ENCODE measurements around the gene RASSF1.

Gene RASSF1

GRCh38 chr3:50331364-50331907 is 9.2 kb downstream of the RASSF1 start:
- no peak for TF ChIP-seq CTCF (IDR thresholded peaks at IDR 0.05; ENCODE audit: low read depth, low read length)
- TF ChIP-seq POLR2A (IDR thresholded peaks at IDR 0.05; ENCODE audit: extremely low read depth, insufficient read length) = no peak
- TF ChIP-seq MYC (IDR thresholded peaks at IDR 0.05; ENCODE audit: low read depth, low read length) = no peak
- no peak for TF ChIP-seq MAX (IDR thresholded peaks at IDR 0.05; ENCODE audit: low read depth, low read length)
- no peak overlapping the region for H3K4me3 ChIP-seq (ENCODE audit: low read depth, low read length)
- DNase-seq (ENCODE audit: low read depth) = no peak

DNA sequence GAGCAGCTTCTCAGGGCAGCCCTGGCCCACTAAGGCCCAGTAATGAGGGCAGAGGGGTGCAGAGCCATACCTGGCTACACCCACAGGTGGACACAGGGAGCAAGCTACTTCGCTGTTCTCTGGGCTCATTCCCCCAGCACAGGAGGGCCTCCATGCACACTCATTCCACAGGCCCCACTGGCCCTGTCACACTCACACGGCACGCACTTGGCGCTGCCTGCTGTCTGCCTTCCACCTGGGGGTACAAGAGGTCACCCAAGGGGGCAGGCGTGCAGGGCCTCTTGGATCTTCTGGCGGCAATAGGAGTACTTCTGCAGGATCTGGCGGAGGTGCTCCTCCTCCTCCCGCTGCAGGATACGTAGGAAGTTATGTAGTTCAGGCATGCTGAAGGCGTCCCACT is 10.3 kb downstream of the RASSF1 start:
- no peak for DNase-seq (ENCODE audit: low read depth)
- no peak overlapping the region for H3K4me3 ChIP-seq (ENCODE audit: low read depth, low read length)
- no peak for TF ChIP-seq CTCF (IDR thresholded peaks at IDR 0.05; ENCODE audit: low read depth, low read length)
- TF ChIP-seq MYC (IDR thresholded peaks at IDR 0.05; ENCODE audit: low read depth, low read length) = no peak
- no peak for TF ChIP-seq MAX (IDR thresholded peaks at IDR 0.05; ENCODE audit: low read depth, low read length)
- no peak for TF ChIP-seq POLR2A (IDR thresholded peaks at IDR 0.05; ENCODE audit: extremely low read depth, insufficient read length)

GRCh38 chr3:50327943-50328691 is 12.5 kb downstream of the RASSF1 start, which contains the start of gene TUSC2:
Gene TUSC2 (minus strand): TSS chr3:50328223. CDS start chr3:50328099, 124 bp downstream.
- TF ChIP-seq MYC (IDR thresholded peaks at IDR 0.05; ENCODE audit: low read depth, low read length) (no peak; the same call in 1 of the 2 replicates), MAX (IDR thresholded peaks at IDR 0.05; ENCODE audit: low read depth, low read length) (peak; percentile 56; the same call in 1 of the 2 replicates), POLR2A (IDR thresholded peaks at IDR 0.05; ENCODE audit: extremely low read depth, insufficient read length) (peak; percentile 69)
- peak within 1 kb of the TSS; percentile 91 for H3K4me3 ChIP-seq (ENCODE audit: low read depth, low read length)
- peak; percentile 97 for DNase-seq (ENCODE audit: low read depth)

- DNase-seq (ENCODE audit: low read depth) = no peak
- no peak for TF ChIP-seq CTCF (IDR thresholded peaks at IDR 0.05; ENCODE audit: low read depth, low read length)
- no peak for TF ChIP-seq MYC (IDR thresholded peaks at IDR 0.05; ENCODE audit: low read depth, low read length)
- no peak for TF ChIP-seq MAX (IDR thresholded peaks at IDR 0.05; ENCODE audit: low read depth, low read length)
- TF ChIP-seq POLR2A (IDR thresholded peaks at IDR 0.05; ENCODE audit: extremely low read depth, insufficient read length) = no peak
- peak overlapping the region; percentile 91 for H3K4me3 ChIP-seq (ENCODE audit: low read depth, low read length)
These were observed 13.5 kb downstream of the RASSF1 start for GRCh38 chr3:50327129-50327528.

- TF ChIP-seq CTCF (IDR thresholded peaks at IDR 0.05; ENCODE audit: low read depth, low read length) = no peak
- TF ChIP-seq MYC (IDR thresholded peaks at IDR 0.05; ENCODE audit: low read depth, low read length) = no peak
- TF ChIP-seq MAX (IDR thresholded peaks at IDR 0.05; ENCODE audit: low read depth, low read length) = no peak
- TF ChIP-seq POLR2A (IDR thresholded peaks at IDR 0.05; ENCODE audit: extremely low read depth, insufficient read length) = no peak
- no peak overlapping the region for H3K4me3 ChIP-seq (ENCODE audit: low read depth, low read length)
- DNase-seq (ENCODE audit: low read depth) = no peak
These were observed 14.5 kb downstream of the RASSF1 start for GRCh38 chr3:50326182-50326541.
